ENCODE data around the gene ZNF101. TPM values are rescaled to one million over a fixed set of nuclear protein-coding genes. Genes with fewer than 3 reads are reported as not detected.

ZNF101 gene
- total RNA-seq, 1 experiment from 2014 or later: 12.8 TPM

GRCh38 chr19:19650331-19650730 is 18.3 kb upstream of the ZNF101 start:
- intact Hi-C loops (cut with micrococcal nuclease): no loop called here
- ChIA-PET POLR2A (no interaction called here), CTCF (no interaction called here), RAD21 (ENCODE audit: low non-redundant PET in 1 of 2, low total read pairs in 2 of 2, uncharacterized antibody in 2 of 2, unreplicated experiment in 2 of 2) (no interaction called here)
- no peak overlapping the region for H2AFZ ChIP-seq (ENCODE audit: low read depth, low read length, poor library complexity, severe bottlenecking)
- no peaks in the 10 kb centered on the region for H3K9me2 ChIP-seq (ENCODE audit: insufficient read depth)
- H3K27me3 ChIP-seq (ENCODE audit: insufficient read depth, low read length): no peaks in the 10 kb centered on the region
- H3K36me3 ChIP-seq (ENCODE audit: control insufficient read depth in 1 of 2, insufficient read depth in 2 of 2, low read length in 2 of 2): peaks cover 33 to 39% of the 10 kb centered on the region in 2 experiments; a peak in 3 of 4 replicates
- no peak for TF ChIP-seq SRF (IDR thresholded peaks at IDR 0.05; ENCODE audit: low read depth)
- H3K4me2 ChIP-seq (ENCODE audit: low read length): no peak overlapping the region
- ATAC-seq (no peak), DNase-seq (ENCODE audit: low read depth, low spot score) (no peak)
- H3K79me2 ChIP-seq (ENCODE audit: insufficient read depth, low read length): no peaks in the 10 kb centered on the region
- H4K20me1 ChIP-seq (ENCODE audit: insufficient read depth): no peaks in the 10 kb centered on the region
- no TSS peak for BruUV-seq (replicated peaks)
- H3K9me3 ChIP-seq (ENCODE audit: control insufficient read depth in 1 of 2, insufficient read depth in 1 of 2, low read depth in 1 of 2, low read length in 2 of 2): no peaks in the 10 kb centered on the region
- no peak overlapping the region for H3K9ac ChIP-seq (ENCODE audit: low read length)
- no peak overlapping the region for H3K27ac ChIP-seq (ENCODE audit: low read depth, low read length)
- no peak overlapping the region for H3K4me3 ChIP-seq (replicated peaks in 1 of 2; ENCODE audit: low read depth in 1 of 2, low read length in 2 of 2)
- no peaks in the 10 kb centered on the region for H3K4me1 ChIP-seq (ENCODE audit: control insufficient read depth in 1 of 2, insufficient read depth in 2 of 2, low read length in 2 of 2)

- no peak overlapping the region for H3K9ac ChIP-seq (ENCODE audit: low read length)
- H3K4me3 ChIP-seq (replicated peaks in 1 of 2; ENCODE audit: low read depth in 1 of 2, low read length in 2 of 2): no peak overlapping the region
- H4K20me1 ChIP-seq (ENCODE audit: insufficient read depth): no peaks in the 10 kb centered on the region
- intact Hi-C loops (cut with micrococcal nuclease): no loop called here
- H3K4me1 ChIP-seq (ENCODE audit: control insufficient read depth in 1 of 2, insufficient read depth in 2 of 2, low read length in 2 of 2): no peaks in the 10 kb centered on the region
- RAD21 ChIA-PET (ENCODE audit: low non-redundant PET in 1 of 2, low total read pairs in 2 of 2, uncharacterized antibody in 2 of 2, unreplicated experiment in 2 of 2): no interaction called here
- H3K9me2 ChIP-seq (ENCODE audit: insufficient read depth): no peaks in the 10 kb centered on the region
- H3K36me3 ChIP-seq (ENCODE audit: control insufficient read depth in 1 of 2, insufficient read depth in 2 of 2, low read length in 2 of 2): peaks cover 37 to 44% of the 10 kb centered on the region in 2 experiments; a peak in 3 of 4 replicates
- POLR2A ChIA-PET: no interaction called here
- H2AFZ ChIP-seq (ENCODE audit: low read depth, low read length, poor library complexity, severe bottlenecking): no peak overlapping the region
- no peaks in the 10 kb centered on the region for H3K79me2 ChIP-seq (ENCODE audit: insufficient read depth, low read length)
- CTCF ChIA-PET: no interaction called here
- H3K27me3 ChIP-seq (ENCODE audit: insufficient read depth, low read length): no peaks in the 10 kb centered on the region
- H3K27ac ChIP-seq (ENCODE audit: low read depth, low read length): no peak overlapping the region
- TF ChIP-seq ELF1 (IDR thresholded peaks at IDR 0.05; ENCODE audit: borderline replicate concordance, low read depth) (no peak), FOSL1 (IDR thresholded peaks at IDR 0.05; ENCODE audit: low read depth) (no peak), JUND (IDR thresholded peaks at IDR 0.05) (no peak), SRF (IDR thresholded peaks at IDR 0.05; ENCODE audit: low read depth) (no peak), SIN3A (IDR thresholded peaks at IDR 0.05; ENCODE audit: low read depth) (no peak), SP1 (IDR thresholded peaks at IDR 0.05; ENCODE audit: low read depth) (no peak), CBX3 (IDR thresholded peaks at IDR 0.05; ENCODE audit: low read depth) (no peak), CEBPB (IDR thresholded peaks at IDR 0.05; ENCODE audit: low read depth) (no peak), YY1 (IDR thresholded peaks at IDR 0.05; ENCODE audit: extremely low read depth, insufficient replicate concordance, low read depth, low read length) (no peak), EZH2 (IDR thresholded peaks at IDR 0.05) (no peak), ZBTB33 (IDR thresholded peaks at IDR 0.05; ENCODE audit: extremely low read depth, insufficient replicate concordance, low read length) (no peak), RAD21 (IDR thresholded peaks at IDR 0.05; ENCODE audit: low read depth) (no peak), POLR2A (IDR thresholded peaks at IDR 0.05; ENCODE audit: borderline replicate concordance, extremely low read depth, insufficient read depth, insufficient read length) (no peak), CTCF (IDR thresholded peaks at IDR 0.05 in 2 of 3, conservative IDR thresholded peaks at IDR 0.05 in 1 of 3; ENCODE audit: borderline replicate concordance in 1 of 3, insufficient read depth in 1 of 3, low read depth in 2 of 3, low read length in 2 of 3) (no peak), EGR1 (IDR thresholded peaks at IDR 0.05; ENCODE audit: low read depth) (no peak), ATF3 (IDR thresholded peaks at IDR 0.05) (no peak), ZFX (IDR thresholded peaks at IDR 0.05) (no peak), MAX (IDR thresholded peaks at IDR 0.05) (no peak)
- BruUV-seq (replicated peaks): no TSS peak
- no peaks in the 10 kb centered on the region for H3K9me3 ChIP-seq (ENCODE audit: control insufficient read depth in 1 of 2, insufficient read depth in 1 of 2, low read depth in 1 of 2, low read length in 2 of 2)
- DNase-seq (ENCODE audit: low read depth, low spot score) (no peak), ATAC-seq (no peak)
- H3K4me2 ChIP-seq (ENCODE audit: low read length): no peak overlapping the region
Measured at GRCh38 chr19:19651076-19651475, 17.6 kb upstream of the ZNF101 start.
